ENCODE measurements around the gene IRF4. TPM values are rescaled to one million over a fixed set of nuclear protein-coding genes. Genes with fewer than 3 reads are reported as not detected.

The IRF4 gene
- total RNA-seq, 1 donor from 2014 or later, result 2.9 TPM

DNA sequence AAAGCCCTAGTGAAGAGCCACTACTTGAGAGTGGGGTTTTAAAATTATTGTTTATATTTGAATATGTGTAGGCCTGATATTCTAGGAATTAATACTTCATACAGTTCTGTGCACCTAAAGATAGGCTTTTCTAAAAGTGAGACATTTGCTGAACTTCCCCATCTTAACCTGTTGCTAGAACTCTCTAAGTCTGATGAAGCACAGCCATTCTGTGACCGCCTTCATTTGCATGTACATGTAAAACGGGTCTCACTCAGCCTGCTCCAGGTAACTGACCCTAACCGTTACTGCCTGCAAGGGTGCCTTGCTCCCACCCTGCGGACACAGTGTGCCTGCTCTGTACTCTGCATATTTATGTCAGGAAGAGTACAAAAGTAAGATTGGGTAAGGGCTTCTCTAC lies 44.3 kb upstream of the IRF4 start:
- Histone ChIP-seq H3K36me3 (peaks cover 0 to 13% of the 10 kb centered on the region in 2 donors), H3K27ac (no peak overlapping the region), H3K4me1 (no peaks in the 10 kb centered on the region), H3K9me3 (no peaks in the 10 kb centered on the region), H3K27me3 (no peaks in the 10 kb centered on the region), H3K4me3 (no peak overlapping the region)
- TF ChIP-seq POLR2A (IDR thresholded peaks at IDR 0.05) (no peak), POLR2AphosphoS5 (IDR thresholded peaks at IDR 0.05; ENCODE audit: insufficient read depth in 1 of 2, low read depth in 1 of 2) (no peak)
- TF ChIP-seq, protein P1, sequence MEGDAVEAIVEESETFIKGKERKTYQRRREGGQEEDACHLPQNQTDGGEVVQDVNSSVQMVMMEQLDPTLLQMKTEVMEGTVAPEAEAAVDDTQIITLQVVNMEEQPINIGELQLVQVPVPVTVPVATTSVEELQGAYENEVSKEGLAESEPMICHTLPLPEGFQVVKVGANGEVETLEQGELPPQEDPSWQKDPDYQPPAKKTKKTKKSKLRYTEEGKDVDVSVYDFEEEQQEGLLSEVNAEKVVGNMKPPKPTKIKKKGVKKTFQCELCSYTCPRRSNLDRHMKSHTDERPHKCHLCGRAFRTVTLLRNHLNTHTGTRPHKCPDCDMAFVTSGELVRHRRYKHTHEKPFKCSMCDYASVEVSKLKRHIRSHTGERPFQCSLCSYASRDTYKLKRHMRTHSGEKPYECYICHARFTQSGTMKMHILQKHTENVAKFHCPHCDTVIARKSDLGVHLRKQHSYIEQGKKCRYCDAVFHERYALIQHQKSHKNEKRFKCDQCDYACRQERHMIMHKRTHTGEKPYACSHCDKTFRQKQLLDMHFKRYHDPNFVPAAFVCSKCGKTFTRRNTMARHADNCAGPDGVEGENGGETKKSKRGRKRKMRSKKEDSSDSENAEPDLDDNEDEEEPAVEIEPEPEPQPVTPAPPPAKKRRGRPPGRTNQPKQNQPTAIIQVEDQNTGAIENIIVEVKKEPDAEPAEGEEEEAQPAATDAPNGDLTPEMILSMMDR (IDR thresholded peaks at IDR 0.05), result no peak
- no peak for DNase-seq (ENCODE audit: extremely low spot score in 2 of 2)
- intact Hi-C loops (cut with DNase I), result no loop called here

GRCh38 chr6:347951-348859 lies 43.3 kb upstream of the IRF4 start:
- TF ChIP-seq POLR2AphosphoS5 (IDR thresholded peaks at IDR 0.05; ENCODE audit: insufficient read depth in 1 of 2, low read depth in 1 of 2), result no peak
- TF ChIP-seq, protein P1 (IDR thresholded peaks at IDR 0.05), result no peak
- TF ChIP-seq POLR2A (IDR thresholded peaks at IDR 0.05), result no peak
- H3K27me3 ChIP-seq, result no peaks in the 10 kb centered on the region
- peaks cover 0 to 13% of the 10 kb centered on the region in 2 donors for H3K36me3 ChIP-seq
- H3K4me3 ChIP-seq, result no peak overlapping the region
- no peak for DNase-seq (ENCODE audit: extremely low spot score in 2 of 2)
- intact Hi-C loops (cut with DNase I), result no loop called here
- H3K9me3 ChIP-seq, result no peaks in the 10 kb centered on the region
- H3K27ac ChIP-seq, result no peak overlapping the region
- H3K4me1 ChIP-seq, result no peaks in the 10 kb centered on the region

- H3K27me3 ChIP-seq, result no peaks in the 10 kb centered on the region
- H3K27ac ChIP-seq, result no peak overlapping the region
- no peaks in the 10 kb centered on the region for H3K4me1 ChIP-seq
- no peak overlapping the region for H3K4me3 ChIP-seq
- no peaks in the 10 kb centered on the region for H3K9me3 ChIP-seq
- TF ChIP-seq POLR2AphosphoS5 (IDR thresholded peaks at IDR 0.05; ENCODE audit: insufficient read depth in 1 of 2, low read depth in 1 of 2), result no peak
- peaks cover 0 to 13% of the 10 kb centered on the region in 2 donors for H3K36me3 ChIP-seq
- intact Hi-C loops (cut with DNase I), result no loop called here
- no peak for DNase-seq (ENCODE audit: extremely low spot score in 2 of 2)
These were observed 42.6 kb upstream of the IRF4 start for GRCh38 chr6:348860-349396.

DNA sequence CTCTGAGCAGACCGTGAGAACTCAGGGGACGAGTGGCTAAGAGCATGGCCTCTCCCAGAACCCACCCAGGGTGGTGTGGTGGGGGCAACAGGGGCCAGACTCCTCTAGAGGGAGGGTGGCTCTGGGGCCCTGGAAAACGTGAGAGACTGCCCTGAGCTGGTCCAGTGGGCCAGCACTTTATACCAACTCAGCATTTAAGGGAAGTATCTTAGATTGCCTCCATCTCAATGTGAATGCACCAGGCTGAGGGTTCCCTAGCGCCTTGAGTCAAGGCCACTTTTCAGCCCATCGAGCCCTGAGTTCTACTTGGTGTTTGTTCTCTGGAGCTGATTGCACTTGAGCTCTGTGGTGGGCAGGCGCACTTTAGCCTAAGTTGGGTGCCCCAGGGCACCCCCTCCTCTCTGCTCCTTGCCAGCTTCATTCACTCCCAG lies 42.0 kb upstream of the IRF4 start:
- Histone ChIP-seq H3K27ac (no peak overlapping the region), H3K36me3 (peaks cover 0 to 13% of the 10 kb centered on the region in 2 donors), H3K27me3 (no peaks in the 10 kb centered on the region), H3K9me3 (no peaks in the 10 kb centered on the region), H3K4me1 (no peaks in the 10 kb centered on the region), H3K4me3 (no peak overlapping the region)
- no peak for DNase-seq (ENCODE audit: extremely low spot score in 2 of 2)
- intact Hi-C loops (cut with DNase I), result no loop called here
- TF ChIP-seq, protein P1 (IDR thresholded peaks at IDR 0.05), result no peak
- TF ChIP-seq POLR2AphosphoS5 (IDR thresholded peaks at IDR 0.05; ENCODE audit: insufficient read depth in 1 of 2, low read depth in 1 of 2) (no peak), POLR2A (IDR thresholded peaks at IDR 0.05) (no peak)

- DNase-seq (ENCODE audit: extremely low spot score in 2 of 2), result no peak
- TF ChIP-seq POLR2AphosphoS5 (IDR thresholded peaks at IDR 0.05; ENCODE audit: insufficient read depth in 1 of 2, low read depth in 1 of 2) (no peak), POLR2A (IDR thresholded peaks at IDR 0.05) (no peak)
- TF ChIP-seq, protein P1 (IDR thresholded peaks at IDR 0.05), result no peak
- H3K4me3 ChIP-seq, result no peak overlapping the region
- H3K27ac ChIP-seq, result no peak overlapping the region
- H3K9me3 ChIP-seq, result no peaks in the 10 kb centered on the region
- no peaks in the 10 kb centered on the region for H3K27me3 ChIP-seq
- intact Hi-C loops (cut with DNase I), result no loop called here
- H3K36me3 ChIP-seq, result peaks cover 0 to 13% of the 10 kb centered on the region in 2 donors
- no peaks in the 10 kb centered on the region for H3K4me1 ChIP-seq
These were observed 41.2 kb upstream of the IRF4 start for GRCh38 chr6:350371-350770.
